HTERT RPE-1 (cell line): ENCODE results near the gene BARD1.

Source experiments
- in situ Hi-C: fragments of 300-500 bp; cut with MboI; formaldehyde crosslinking; loops from 4 replicates; pipeline ENCODE4 v1.14.3; 2020; ENCODE audit warnings: low sequenced_read_pairs

The BARD1 gene

DNA sequence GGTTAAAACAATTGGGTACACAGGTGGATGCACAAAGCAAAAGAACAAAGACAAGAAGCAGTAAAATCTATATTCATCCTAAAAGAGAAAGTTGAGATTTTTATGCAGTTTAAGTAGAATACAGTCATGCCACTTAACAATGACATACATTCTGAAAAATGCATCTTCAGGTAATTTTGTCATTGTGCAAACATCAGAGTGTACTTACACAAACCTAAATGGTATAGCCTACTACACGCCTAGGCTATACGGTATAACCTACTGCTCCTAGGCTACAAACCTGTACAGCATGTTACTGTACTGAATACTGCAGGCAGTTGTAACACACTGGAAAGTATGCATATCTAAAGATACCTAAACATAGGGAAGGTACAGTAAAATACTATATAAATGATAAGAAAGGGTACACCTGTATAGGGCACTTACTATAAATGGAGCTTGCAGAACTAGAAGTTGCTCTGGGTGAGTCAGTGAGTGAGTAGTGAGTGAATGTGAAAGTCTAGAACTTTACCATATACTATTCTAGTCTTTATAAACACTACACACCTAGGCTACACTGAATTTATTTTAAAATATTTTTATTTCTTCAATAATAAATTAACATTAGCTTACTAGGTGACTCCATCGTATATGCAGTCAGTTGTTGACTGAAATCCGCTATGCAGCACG, 132.9 kb downstream of the BARD1 start:
- in situ Hi-C loops: no loop called here
